ENCODE measurements around the gene NR6A1. TPM values are rescaled to one million over a fixed set of nuclear protein-coding genes. Genes with fewer than 3 reads are reported as not detected.

Gene NR6A1
- total RNA-seq, 1 donor from 2014 or later = 0.92 TPM

- H3K27me3 ChIP-seq (ENCODE audit: control insufficient read depth, insufficient read depth, low read length) = peaks cover 9% of the 10 kb centered on the region
- no peak for TF ChIP-seq CTCF (IDR thresholded peaks at IDR 0.05; ENCODE audit: insufficient read depth, low read length, poor library complexity, severe bottlenecking)
- no peak overlapping the region for H3K4me3 ChIP-seq (ENCODE audit: low read depth, low read length)
- no peaks in the 10 kb centered on the region for H3K36me3 ChIP-seq (ENCODE audit: control insufficient read depth, insufficient read depth, low read length)
- DNase-seq (ENCODE audit: low read depth) = no peak
These were observed 3.3 kb downstream of the NR6A1 start for GRCh38 chr9:124767821-124768220.

- peaks cover 9% of the 10 kb centered on the region for H3K27me3 ChIP-seq (ENCODE audit: control insufficient read depth, insufficient read depth, low read length)
- no peaks in the 10 kb centered on the region for H3K36me3 ChIP-seq (ENCODE audit: control insufficient read depth, insufficient read depth, low read length)
- no peak for DNase-seq (ENCODE audit: low read depth)
- TF ChIP-seq CTCF (IDR thresholded peaks at IDR 0.05; ENCODE audit: insufficient read depth, low read length, poor library complexity, severe bottlenecking) = peak; percentile 23
- H3K4me3 ChIP-seq (ENCODE audit: low read depth, low read length) = no peak overlapping the region
These were observed 4.1 kb downstream of the NR6A1 start for GRCh38 chr9:124766815-124767554.

- DNase-seq (ENCODE audit: low read depth) = no peak
- Histone ChIP-seq H3K36me3 (ENCODE audit: control insufficient read depth, insufficient read depth, low read length) (no peaks in the 10 kb centered on the region), H3K27me3 (ENCODE audit: control insufficient read depth, insufficient read depth, low read length) (peaks cover 9% of the 10 kb centered on the region), H3K4me3 (ENCODE audit: low read depth, low read length) (no peak overlapping the region)
- TF ChIP-seq CTCF (IDR thresholded peaks at IDR 0.05; ENCODE audit: insufficient read depth, low read length, poor library complexity, severe bottlenecking) = no peak
These were observed 4.8 kb downstream of the NR6A1 start for GRCh38 chr9:124766326-124766725.

GRCh38 chr9:124765439-124765835 is 5.7 kb downstream of the NR6A1 start:
- no peaks in the 10 kb centered on the region for H3K36me3 ChIP-seq (ENCODE audit: control insufficient read depth, insufficient read depth, low read length)
- H3K27me3 ChIP-seq (ENCODE audit: control insufficient read depth, insufficient read depth, low read length) = peaks cover 6% of the 10 kb centered on the region
- H3K4me3 ChIP-seq (ENCODE audit: low read depth, low read length) = no peak overlapping the region
- DNase-seq (ENCODE audit: low read depth) = no peak
- TF ChIP-seq CTCF (IDR thresholded peaks at IDR 0.05; ENCODE audit: insufficient read depth, low read length, poor library complexity, severe bottlenecking) = no peak

- no peak for DNase-seq (ENCODE audit: low read depth)
- Histone ChIP-seq H3K27me3 (ENCODE audit: control insufficient read depth, insufficient read depth, low read length) (peaks cover 1% of the 10 kb centered on the region), H3K36me3 (ENCODE audit: control insufficient read depth, insufficient read depth, low read length) (no peaks in the 10 kb centered on the region), H3K4me3 (ENCODE audit: low read depth, low read length) (no peak overlapping the region)
- TF ChIP-seq CTCF (IDR thresholded peaks at IDR 0.05; ENCODE audit: insufficient read depth, low read length, poor library complexity, severe bottlenecking) = peak; percentile 2
These were observed 6.2 kb downstream of the NR6A1 start for GRCh38 chr9:124764774-124765438.
